ENCODE measurements around the gene TPST2. TPM values are rescaled to one million over a fixed set of nuclear protein-coding genes. Genes with fewer than 3 reads are reported as not detected.

Gene TPST2
- total and polyA plus RNA-seq, 10 of the 15 experiments (the other 5 are each of a cell fraction or from before 2014, with no cell fraction given) = 6.3 to 33.7 (median 28.4) TPM

GRCh38 chr22:26503758-26504157 is 86.2 kb downstream of the TPST2 start:
- ChIA-PET RAD21 (ENCODE audit: unreplicated experiment) (interaction anchor here (1.2 to 2.6 kb wide), 2 partner anchors 135 to 162 kb away, joined by 3 to 9 read pairs; no protein-coding TSS in a partner anchor), POLR2A (interaction anchor here (1.1 kb wide), 1 partner anchor 24 kb away, joined by 3 read pairs; no protein-coding TSS in a partner anchor), SMC1A (ENCODE audit: uncharacterized antibody, unreplicated experiment) (interaction anchor here (1.0 to 3.8 kb wide), 13 partner anchors 8 to 170 kb away, joined by 3 to 15 read pairs (median 4); partner anchors contain the start of genes HPS4, MIAT, SRRD and TFIP11), CTCF (interaction anchor here (0.7 to 4.9 kb wide), 17 partner anchors 9 to 1989 kb away, joined by 3 to 44 read pairs (median 7); partner anchors contain the start of genes HPS4, SRRD and TFIP11)
- ATAC-seq (no peak), FAIRE-seq (no peak), DNase-seq (ENCODE audit: low read depth, low spot score) (no peak)
- Histone ChIP-seq H4K20me1 (ENCODE audit: control insufficient read depth, insufficient read depth) (no peaks in the 10 kb centered on the region), H3K27me3 (replicated peaks in 1 of 2; ENCODE audit: control insufficient read depth in 2 of 2, insufficient read depth in 2 of 2, low read length in 1 of 2) (no peaks in the 10 kb centered on the region), H3K79me2 (ENCODE audit: control insufficient read depth, insufficient read depth, low read length) (no peaks in the 10 kb centered on the region), H2AFZ (ENCODE audit: control insufficient read depth, low read depth, low read length) (no peak overlapping the region), H3K9me3 (replicated peaks; ENCODE audit: control insufficient read depth, insufficient read depth, low read length) (no peaks in the 10 kb centered on the region), H3K4me3 (no peak overlapping the region), H3K27ac (ENCODE audit: control insufficient read depth, insufficient read depth) (no peak overlapping the region), H3K4me1 (ENCODE audit: control insufficient read depth, insufficient read depth, low read length) (peaks cover 6% of the 10 kb centered on the region), H3K36me3 (ENCODE audit: control insufficient read depth in 2 of 2, insufficient read depth in 2 of 2, low read length in 1 of 2) (peaks cover 24 to 35% of the 10 kb centered on the region in 2 experiments), H3K4me2 (ENCODE audit: control insufficient read depth, insufficient read depth) (no peak overlapping the region), H3K9ac (ENCODE audit: control insufficient read depth, insufficient read depth, low read length) (no peak overlapping the region)
- TF ChIP-seq SMC3 (IDR thresholded peaks at IDR 0.05; ENCODE audit: borderline replicate concordance, low read length) (no peak), FOXM1 (IDR thresholded peaks at IDR 0.05; ENCODE audit: low read depth, low read length) (no peak), HCFC1 (IDR thresholded peaks at IDR 0.05; ENCODE audit: low read length) (no peak), MTA2 (IDR thresholded peaks at IDR 0.05; ENCODE audit: low read depth) (no peak), RELA (IDR thresholded peaks at IDR 0.05; ENCODE audit: borderline replicate concordance, partially characterized antibody) (no peak), ZBTB33 (IDR thresholded peaks at IDR 0.05) (no peak), PAX8 (IDR thresholded peaks at IDR 0.05) (no peak), NR2C1 (IDR thresholded peaks at IDR 0.05) (no peak), SIN3A (IDR thresholded peaks at IDR 0.05; ENCODE audit: low read depth, low read length) (no peak), SIX5 (IDR thresholded peaks at IDR 0.05; ENCODE audit: low read depth, low read length, severe bottlenecking) (no peak), SMAD1 (IDR thresholded peaks at IDR 0.05; ENCODE audit: low read depth, partially characterized antibody) (no peak), TCF3 (IDR thresholded peaks at IDR 0.05; ENCODE audit: borderline replicate concordance, insufficient read depth, low read depth, low read length) (no peak), HDAC2 (IDR thresholded peaks at IDR 0.05) (no peak), BACH1 (IDR thresholded peaks at IDR 0.05; ENCODE audit: borderline replicate concordance) (no peak), SUPT20H (IDR thresholded peaks at IDR 0.05; ENCODE audit: borderline replicate concordance, control insufficient read depth, low read depth, low read length) (no peak), EP300 (IDR thresholded peaks at IDR 0.05; ENCODE audit: borderline replicate concordance in 1 of 2, control insufficient read depth in 1 of 2, low read depth in 2 of 2, low read length in 2 of 2) (no peak), SPI1 (IDR thresholded peaks at IDR 0.05; ENCODE audit: borderline replicate concordance, insufficient read depth, low read depth, low read length) (no peak), RAD51 (IDR thresholded peaks at IDR 0.05) (no peak), SMARCA5 (IDR thresholded peaks at IDR 0.05) (no peak)
- WGBS (ENCODE audit: insufficient coverage, insufficient replicate concordance, low lambda C conversion rate, missing lambda C conversion rate) = 40% methylated on average over 1 of the region's 1 CpG
- BruUV-seq (replicated peaks) = no TSS peak
- in situ Hi-C loops (cut with MboI) (no loop called here), intact Hi-C loops (cut with micrococcal nuclease; ENCODE audit: unreplicated experiment) (loop anchor here (5.0 kb wide), 2 partner anchors 89 to 164 kb away; partner anchors contain the start of gene TPST2)
